Subcutaneous abdominal adipose tissue (tissue), 5 donors: ENCODE measurements around the gene RAD51AP1.
"Not testable (repeated sequence)": the region's sequence is repeated elsewhere in the genome, so short reads cannot be mapped to it uniquely, and the experiment has no call there.

ENCODE experiments used
- H3K27ac ChIP-seq: one replicate; pipeline ENCODE4 v1.7.0; 2013; ENCODE audit warnings: low read depth, mild to moderate bottlenecking, inconsistent platforms, low read length, moderate library complexity
- H3K27me3 ChIP-seq, 5 donors: one replicate each; pipeline ENCODE4 v1.7.0; 2013; ENCODE audit warnings: low read length in 5 of 5, inconsistent platforms in 1 of 5; ENCODE audit not compliant: control insufficient read depth in 5 of 5, insufficient read depth in 4 of 5
- H3K36me3 ChIP-seq, 5 donors: one replicate each; pipeline ENCODE4 v1.7.0; 2013; ENCODE audit warnings: low read length in 5 of 5; ENCODE audit not compliant: control insufficient read depth in 5 of 5, insufficient read depth in 5 of 5
- H3K4me1 ChIP-seq, 5 donors: one replicate each; pipeline ENCODE4 v1.7.0; 2013; ENCODE audit warnings: low read length in 5 of 5, mild to moderate bottlenecking in 3 of 5, moderate library complexity in 1 of 5; ENCODE audit not compliant: control insufficient read depth in 5 of 5, insufficient read depth in 5 of 5
- H3K4me3 ChIP-seq, 5 donors: one replicate each; pipeline ENCODE4 v1.7.0; 2013; ENCODE audit warnings: low read length in 5 of 5, low read depth in 1 of 5
- H3K9ac ChIP-seq, 5 donors: one replicate each; pipeline ENCODE4 v1.7.0; 2013; ENCODE audit warnings: low read length in 5 of 5, mild to moderate bottlenecking in 4 of 5, moderate library complexity in 3 of 5
- H3K9me3 ChIP-seq, 5 donors: one replicate each; pipeline ENCODE4 v1.7.0; 2013; ENCODE audit warnings: low read length in 5 of 5; ENCODE audit not compliant: control insufficient read depth in 5 of 5
- donor health status: healthy.
- donor health status: healthy.
- donor health status: healthy.
- donor health status: healthy.
- donor health status: healthy.

The RAD51AP1 gene

GRCh38 chr12:4538207-4539160 lies at the start of gene RAD51AP1:
Gene RAD51AP1, plus strand, starts transcription at chr12:4538890. Its CDS starts 50 bp downstream, at chr12:4538940.
- H3K9ac ChIP-seq, result peak within 1 kb of the TSS; percentile 71 to 97 (median 95)
- peak within 1 kb of the TSS; percentile 98 for H3K27ac ChIP-seq
- H3K27me3 ChIP-seq, result no peaks in the 10 kb centered on the region
- H3K36me3 ChIP-seq, result peaks cover 2 to 15% (median 7%) of the 10 kb centered on the region in 5 donors
- no peaks in the 10 kb centered on the region for H3K9me3 ChIP-seq
- peak within 1 kb of the TSS; percentile 79 to 99 (median 97) for H3K4me3 ChIP-seq
- peaks cover 4 to 20% (median 18%) of the 10 kb centered on the region in 5 donors for H3K4me1 ChIP-seq

DNA sequence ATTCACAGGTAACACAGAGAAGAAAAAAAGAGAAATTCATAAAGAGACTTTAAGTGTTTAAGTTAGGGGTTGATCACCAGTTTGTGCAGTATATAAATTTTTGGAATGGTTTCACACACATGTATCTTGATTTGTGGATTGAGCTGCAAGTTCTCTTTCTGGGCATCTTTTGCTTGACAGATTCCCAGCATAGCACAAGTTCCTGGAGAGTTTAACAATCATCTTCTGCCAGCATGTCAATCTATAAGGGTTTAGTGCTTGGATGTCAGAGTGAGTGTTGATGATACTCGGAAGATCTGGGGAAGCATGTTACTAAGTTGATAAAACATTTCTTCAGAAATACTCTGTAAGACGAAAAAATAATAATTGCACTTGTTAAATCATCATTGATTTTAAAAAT lies 49.1 kb upstream of the RAD51AP1 start:
- Histone ChIP-seq H3K9me3 (no peaks in the 10 kb centered on the region), H3K36me3 (peaks cover 26 to 44% (median 33%) of the 10 kb centered on the region in 5 donors)

GRCh38 chr12:4490973-4491372 lies 47.7 kb upstream of the RAD51AP1 start:
- Histone ChIP-seq H3K36me3 (peaks cover 28 to 52% (median 37%) of the 10 kb centered on the region in 5 donors), H3K9ac (no peak overlapping the region), H3K9me3 (no peaks in the 10 kb centered on the region), H3K4me3 (no peak overlapping the region), H3K27me3 (no peaks in the 10 kb centered on the region), H3K4me1 (no peaks in the 10 kb centered on the region), H3K27ac (no peak overlapping the region)

More for the DNA sequence above, 49.1 kb upstream of the RAD51AP1 start:
- Histone ChIP-seq H3K27me3 (no peaks in the 10 kb centered on the region), H3K27ac (no peak overlapping the region), H3K9ac (no peak overlapping the region), H3K4me3 (no peak overlapping the region), H3K4me1 (no peaks in the 10 kb centered on the region)

DNA sequence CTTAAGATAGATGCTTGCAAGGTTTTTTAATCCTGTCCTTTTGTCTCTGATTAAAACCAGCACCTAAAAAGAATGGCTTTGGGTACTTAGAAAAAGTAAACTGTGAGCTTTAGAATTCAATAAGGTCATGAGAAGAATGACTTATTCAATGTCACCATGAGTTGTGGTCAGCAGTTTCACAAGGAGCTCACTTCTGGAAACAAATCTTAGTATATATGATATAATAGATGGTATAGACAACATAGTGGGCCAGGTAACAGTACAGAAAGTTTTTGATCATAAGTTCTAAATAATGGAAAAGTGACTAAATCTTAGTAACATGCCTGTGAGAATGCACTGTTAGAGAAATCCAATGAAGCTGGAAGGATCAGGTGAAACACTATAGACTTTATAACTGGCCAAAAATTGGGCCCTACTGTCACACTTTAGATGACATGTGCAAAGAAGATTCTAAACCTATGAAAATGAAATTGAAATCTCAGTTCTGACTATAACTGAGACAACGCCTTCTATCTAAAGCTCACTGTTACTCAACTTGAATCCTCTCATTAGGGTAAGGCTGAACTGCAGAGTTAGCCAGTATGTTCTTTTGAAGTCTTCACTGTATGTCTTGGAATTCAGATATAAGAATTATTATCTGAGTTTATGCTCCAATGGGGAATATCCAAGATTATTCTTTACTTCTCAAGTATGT lies 42.4 kb upstream of the RAD51AP1 start:
- no peaks in the 10 kb centered on the region for H3K9me3 ChIP-seq
- H3K36me3 ChIP-seq, result peaks cover 24 to 57% (median 50%) of the 10 kb centered on the region in 5 donors
- no peak overlapping the region for H3K9ac ChIP-seq
- no peaks in the 10 kb centered on the region for H3K27me3 ChIP-seq
- no peaks in the 10 kb centered on the region for H3K4me1 ChIP-seq
- no peak overlapping the region for H3K27ac ChIP-seq
- H3K4me3 ChIP-seq, result no peak overlapping the region

DNA sequence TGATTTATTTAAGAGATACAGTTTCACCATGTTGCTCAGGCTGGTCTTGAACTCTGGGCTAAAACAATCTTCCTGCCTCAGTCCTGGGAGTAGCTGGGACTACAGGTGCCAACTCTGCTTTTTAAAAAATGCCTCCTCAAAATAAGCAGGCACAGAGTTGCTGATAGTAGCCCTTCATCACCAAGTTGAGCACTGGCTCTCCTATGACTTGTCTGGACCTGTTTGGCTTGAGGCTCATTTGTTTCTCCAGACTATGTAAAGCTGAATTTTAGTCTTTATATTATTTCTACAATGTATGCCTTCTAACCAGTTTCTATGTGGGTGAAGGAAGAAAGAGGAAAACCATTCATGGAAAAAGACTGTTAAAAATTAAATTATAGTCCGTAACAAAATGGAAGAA lies 39.5 kb upstream of the RAD51AP1 start:
- Histone ChIP-seq H3K27me3 (no peaks in the 10 kb centered on the region), H3K4me1 (no peaks in the 10 kb centered on the region), H3K36me3 (peaks cover 42 to 80% (median 63%) of the 10 kb centered on the region in 5 donors), H3K9me3 (no peaks in the 10 kb centered on the region), H3K4me3 (no peak overlapping the region), H3K9ac (no peak overlapping the region), H3K27ac (no peak overlapping the region)

- Histone ChIP-seq H3K4me3 (no peak overlapping the region), H3K4me1 (no peaks in the 10 kb centered on the region), H3K36me3 (peaks cover 19 to 55% (median 34%) of the 10 kb centered on the region in 5 donors), H3K9ac (no peak overlapping the region), H3K9me3 (no peaks in the 10 kb centered on the region), H3K27ac (no peak overlapping the region), H3K27me3 (no peaks in the 10 kb centered on the region)
These were observed 33.2 kb upstream of the RAD51AP1 start for GRCh38 chr12:4505376-4505986.

DNA sequence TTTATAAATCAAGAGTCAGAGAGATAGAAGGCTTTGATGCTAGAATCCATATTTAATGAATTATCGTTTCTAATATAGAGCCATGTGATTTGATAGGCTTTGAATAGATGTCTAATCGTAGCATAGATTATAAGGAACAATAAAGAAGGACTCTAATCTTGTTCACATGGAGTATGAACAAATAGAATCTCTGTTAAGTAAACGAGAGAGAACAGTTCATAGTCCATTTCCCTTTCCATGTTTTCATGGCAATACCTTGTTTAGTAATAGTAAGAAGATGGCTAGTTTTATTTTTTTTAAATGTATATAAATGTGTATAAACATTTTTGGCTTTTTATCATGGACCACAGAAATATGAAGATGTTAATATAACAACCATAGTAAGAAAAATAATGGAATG lies 32.3 kb upstream of the RAD51AP1 start:
- H3K4me3 ChIP-seq, result no peak overlapping the region
- H3K4me1 ChIP-seq, result no peaks in the 10 kb centered on the region
- H3K36me3 ChIP-seq, result peaks cover 17 to 49% (median 34%) of the 10 kb centered on the region in 5 donors
- H3K9me3 ChIP-seq, result no peaks in the 10 kb centered on the region
- no peak overlapping the region for H3K27ac ChIP-seq
- H3K27me3 ChIP-seq, result no peaks in the 10 kb centered on the region
- no peak overlapping the region for H3K9ac ChIP-seq

DNA sequence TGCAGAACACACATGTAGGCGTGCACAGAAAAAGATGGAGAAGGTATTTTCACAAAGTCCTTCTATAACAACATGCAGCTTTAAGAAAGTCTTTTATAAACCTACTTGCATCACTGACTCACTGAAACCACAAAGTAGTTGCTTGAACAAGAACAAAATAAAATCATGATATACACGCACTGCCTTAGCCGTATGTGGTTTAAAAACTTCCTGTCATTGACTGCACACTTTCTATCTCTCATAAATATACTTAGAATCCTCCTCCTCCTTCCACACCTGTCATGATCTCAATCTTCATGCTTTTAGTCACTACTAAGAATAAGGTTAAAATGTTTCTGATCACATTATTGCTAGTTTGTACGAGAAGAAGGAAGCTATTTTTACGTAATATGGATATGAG lies 31.8 kb upstream of the RAD51AP1 start:
- Histone ChIP-seq H3K27ac (no peak overlapping the region), H3K36me3 (peaks cover 13 to 45% (median 33%) of the 10 kb centered on the region in 5 donors), H3K27me3 (no peaks in the 10 kb centered on the region)

DNA sequence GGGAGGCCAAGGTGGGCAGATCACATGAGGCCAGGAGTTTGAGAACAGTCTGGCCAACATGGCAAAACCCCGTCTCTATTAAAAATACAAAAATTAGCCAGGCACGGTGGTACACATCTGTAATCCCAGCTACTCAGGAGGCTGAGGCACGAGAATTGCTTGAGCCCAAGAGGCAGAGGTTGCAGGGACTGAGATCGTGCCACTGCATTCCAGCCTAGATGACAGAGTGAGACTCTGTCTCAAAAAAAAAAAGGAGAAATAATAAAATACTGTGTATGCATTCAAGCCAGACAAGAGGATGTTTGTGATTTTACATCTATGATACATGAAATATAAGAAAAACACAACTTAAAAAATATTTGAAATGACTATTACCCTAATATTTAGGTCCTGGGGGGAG lies 30.2 kb upstream of the RAD51AP1 start:
- not testable (repeated sequence) for H3K4me3 ChIP-seq, H3K27ac ChIP-seq, H3K9me3 ChIP-seq, H3K27me3 ChIP-seq, H3K9ac ChIP-seq, H3K4me1 ChIP-seq
- peaks cover 9 to 31% (median 23%) of the 10 kb centered on the region in 5 donors for H3K36me3 ChIP-seq

More for the DNA sequence above, 31.8 kb upstream of the RAD51AP1 start:
- no peaks in the 10 kb centered on the region for H3K4me1 ChIP-seq
- H3K4me3 ChIP-seq, result no peak overlapping the region
- H3K9me3 ChIP-seq, result no peaks in the 10 kb centered on the region
- H3K9ac ChIP-seq, result no peak overlapping the region
